ENCODE results near the gene PRM2. TPM values are rescaled to one million over a fixed set of nuclear protein-coding genes. Genes with fewer than 3 reads are reported as not detected.

The PRM2 gene
- total RNA-seq, 1 donor from 2014 or later: not detected

DNA sequence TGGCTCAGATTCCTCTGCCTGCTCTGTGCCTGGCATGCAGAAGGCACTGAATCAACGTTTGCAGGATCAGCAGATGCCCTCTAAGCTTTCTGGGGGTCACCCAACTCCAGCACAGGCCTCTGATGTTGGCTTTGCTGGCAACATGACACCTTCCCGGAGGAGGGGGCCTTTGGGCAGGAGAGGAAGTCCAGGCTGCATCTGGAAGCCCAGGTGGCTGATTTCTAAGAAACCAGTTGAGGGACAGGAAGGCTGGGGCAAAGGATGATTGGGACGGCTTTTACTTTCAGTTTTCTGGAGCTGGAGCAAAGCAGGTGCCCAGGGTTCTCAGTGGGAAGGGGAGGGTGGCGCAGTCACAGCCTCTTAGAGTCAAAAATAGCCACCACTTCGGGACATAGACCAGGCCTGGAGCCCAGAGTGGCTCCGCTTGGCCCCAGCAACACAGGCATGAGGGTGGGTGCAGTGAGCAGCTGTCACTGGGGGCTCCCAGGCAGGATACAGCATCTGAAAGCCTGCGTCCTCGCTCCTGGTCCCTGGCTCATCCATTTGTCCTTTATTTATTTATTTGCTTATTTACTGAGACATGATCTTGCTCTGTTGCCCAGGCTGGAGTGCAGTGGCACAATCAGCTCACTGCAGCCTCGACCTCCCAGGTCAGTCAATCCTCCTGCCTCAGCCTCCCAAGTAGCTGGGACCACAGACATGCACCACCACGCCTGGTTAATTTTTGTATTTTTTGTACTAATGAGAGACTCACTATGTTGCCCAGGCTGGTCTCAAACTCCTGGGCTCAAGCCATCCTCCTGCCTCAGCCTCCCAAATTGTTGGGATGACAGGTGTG, 35.4 kb downstream of the PRM2 start:
- Mint-ChIP-seq H3K36me3 (ENCODE audit: low read depth) (no peaks in the 10 kb centered on the region), H3K27ac (ENCODE audit: unreplicated experiment) (no peak overlapping the region), H3K4me1 (ENCODE audit: low read depth) (peaks cover 4% of the 10 kb centered on the region), H3K4me3 (ENCODE audit: unreplicated experiment) (no peak overlapping the region), H3K27me3 (ENCODE audit: low read depth) (peaks cover 9% of the 10 kb centered on the region), H3K9me3 (ENCODE audit: low read depth) (no peaks in the 10 kb centered on the region)
- TF ChIP-seq, protein P1, sequence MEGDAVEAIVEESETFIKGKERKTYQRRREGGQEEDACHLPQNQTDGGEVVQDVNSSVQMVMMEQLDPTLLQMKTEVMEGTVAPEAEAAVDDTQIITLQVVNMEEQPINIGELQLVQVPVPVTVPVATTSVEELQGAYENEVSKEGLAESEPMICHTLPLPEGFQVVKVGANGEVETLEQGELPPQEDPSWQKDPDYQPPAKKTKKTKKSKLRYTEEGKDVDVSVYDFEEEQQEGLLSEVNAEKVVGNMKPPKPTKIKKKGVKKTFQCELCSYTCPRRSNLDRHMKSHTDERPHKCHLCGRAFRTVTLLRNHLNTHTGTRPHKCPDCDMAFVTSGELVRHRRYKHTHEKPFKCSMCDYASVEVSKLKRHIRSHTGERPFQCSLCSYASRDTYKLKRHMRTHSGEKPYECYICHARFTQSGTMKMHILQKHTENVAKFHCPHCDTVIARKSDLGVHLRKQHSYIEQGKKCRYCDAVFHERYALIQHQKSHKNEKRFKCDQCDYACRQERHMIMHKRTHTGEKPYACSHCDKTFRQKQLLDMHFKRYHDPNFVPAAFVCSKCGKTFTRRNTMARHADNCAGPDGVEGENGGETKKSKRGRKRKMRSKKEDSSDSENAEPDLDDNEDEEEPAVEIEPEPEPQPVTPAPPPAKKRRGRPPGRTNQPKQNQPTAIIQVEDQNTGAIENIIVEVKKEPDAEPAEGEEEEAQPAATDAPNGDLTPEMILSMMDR (IDR thresholded peaks at IDR 0.05): no peak
- no peak for DNase-seq (ENCODE audit: low spot score)

DNA sequence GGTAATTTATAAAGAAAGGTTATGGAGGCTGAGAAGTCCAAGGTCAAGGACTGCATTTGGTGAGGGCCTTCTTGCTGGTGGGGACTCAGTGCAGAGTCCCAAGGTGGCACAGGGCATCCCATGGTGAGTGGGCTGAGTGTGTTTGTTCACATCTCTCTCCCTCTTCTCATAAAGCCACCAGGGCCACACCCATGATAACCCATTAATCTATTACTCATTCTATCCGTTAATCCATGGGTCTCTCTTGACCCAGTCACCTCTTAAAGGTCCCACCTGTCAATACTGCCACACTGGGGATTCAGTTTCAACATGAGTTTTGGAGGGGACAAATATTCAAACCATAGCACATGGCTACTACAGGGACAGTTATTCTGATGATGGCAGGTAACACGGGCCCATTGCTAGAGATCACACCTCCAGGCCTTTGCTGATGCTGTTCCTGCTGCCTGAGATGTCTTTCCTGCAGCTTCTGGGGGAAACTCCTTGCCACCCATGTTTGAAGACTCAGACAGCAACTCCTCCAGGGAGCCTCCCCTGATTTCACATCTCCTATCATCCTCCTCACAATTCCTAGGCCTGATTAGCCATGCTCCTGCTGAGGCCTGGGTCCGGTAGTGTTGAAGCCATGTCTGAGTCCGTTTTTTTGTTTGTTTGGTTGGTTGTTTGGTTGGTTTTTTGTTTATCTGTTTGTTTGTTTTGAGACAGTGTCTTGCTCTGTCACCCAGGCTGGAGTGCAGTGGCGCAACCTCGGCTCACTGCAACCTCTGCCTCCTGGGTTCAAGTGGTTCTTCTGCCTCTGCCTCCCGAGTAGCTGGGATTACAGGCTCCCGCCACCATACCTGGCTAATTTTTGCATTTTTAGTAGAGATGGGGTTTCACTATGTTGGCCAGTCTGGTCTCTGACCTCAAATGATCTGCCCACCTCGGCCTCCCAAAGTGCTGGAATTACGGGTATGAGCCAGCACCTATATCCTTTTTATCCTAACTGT, 36.3 kb downstream of the PRM2 start:
- Mint-ChIP-seq H3K36me3 (ENCODE audit: low read depth) (no peaks in the 10 kb centered on the region), H3K9me3 (ENCODE audit: low read depth) (no peaks in the 10 kb centered on the region), H3K27ac (ENCODE audit: unreplicated experiment) (no peak overlapping the region), H3K27me3 (ENCODE audit: low read depth) (peaks cover under 1% of the 10 kb centered on the region), H3K4me3 (ENCODE audit: unreplicated experiment) (no peak overlapping the region), H3K4me1 (ENCODE audit: low read depth) (no peaks in the 10 kb centered on the region)
- TF ChIP-seq, protein P1 (IDR thresholded peaks at IDR 0.05): no peak
- DNase-seq (ENCODE audit: low spot score): no peak

DNA sequence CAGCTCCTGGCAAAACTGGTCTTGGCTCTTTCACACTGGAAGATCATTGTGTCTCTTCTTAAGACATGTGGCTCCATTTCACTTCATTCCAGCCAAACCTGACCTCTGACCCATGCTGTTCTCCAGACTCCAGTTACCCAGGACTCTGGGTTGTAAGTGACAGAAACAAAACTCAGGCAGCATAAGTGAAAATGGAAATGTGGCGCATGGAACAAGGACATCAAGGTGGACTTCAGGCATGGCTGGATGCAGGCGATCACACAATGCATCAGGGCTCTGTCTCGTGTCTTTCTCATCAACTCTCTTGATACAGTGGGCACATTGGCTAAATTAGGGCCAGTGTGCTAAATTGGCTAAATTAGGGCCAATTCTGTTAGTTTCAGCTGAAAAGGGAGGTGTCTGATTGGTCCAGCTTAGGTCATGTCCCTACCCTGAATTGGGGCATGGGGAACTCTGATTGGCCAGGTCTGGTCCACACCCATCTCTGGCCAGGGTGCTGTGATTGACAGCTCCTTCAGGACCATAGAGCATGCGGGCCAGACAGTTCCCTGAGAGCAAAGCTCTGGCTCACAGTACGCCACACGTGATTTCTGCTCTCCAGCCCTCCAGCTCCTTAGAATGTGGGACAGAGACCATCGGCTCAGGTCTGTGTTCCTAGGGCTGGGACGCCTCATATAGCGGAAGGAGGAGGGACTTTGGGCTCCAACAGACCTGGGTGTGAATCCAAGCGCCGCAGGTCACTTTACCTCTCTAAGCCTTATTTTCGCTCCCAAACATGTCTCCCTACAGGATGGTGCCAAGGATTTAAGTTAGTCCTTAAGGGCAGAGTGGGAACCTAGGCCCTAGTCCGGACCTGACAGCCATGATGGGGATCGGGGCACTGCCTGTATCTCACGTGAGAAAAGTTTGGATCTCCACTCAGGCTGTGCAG, 37.7 kb downstream of the PRM2 start:
- TF ChIP-seq, protein P1 (IDR thresholded peaks at IDR 0.05): no peak
- Mint-ChIP-seq H3K27me3 (ENCODE audit: low read depth) (no peaks in the 10 kb centered on the region), H3K4me1 (ENCODE audit: low read depth) (no peaks in the 10 kb centered on the region), H3K36me3 (ENCODE audit: low read depth) (no peaks in the 10 kb centered on the region), H3K27ac (ENCODE audit: unreplicated experiment) (no peak overlapping the region), H3K9me3 (ENCODE audit: low read depth) (no peaks in the 10 kb centered on the region), H3K4me3 (ENCODE audit: unreplicated experiment) (no peak overlapping the region)
- DNase-seq (ENCODE audit: low spot score): no peak

GRCh38 chr16:11236461-11237254, 39.6 kb downstream of the PRM2 start:
- H3K4me1 Mint-ChIP-seq (ENCODE audit: low read depth): no peaks in the 10 kb centered on the region
- no peaks in the 10 kb centered on the region for H3K27me3 Mint-ChIP-seq (ENCODE audit: low read depth)
- no peak for DNase-seq (ENCODE audit: low spot score)
- TF ChIP-seq, protein P1 (IDR thresholded peaks at IDR 0.05): no peak
- no peaks in the 10 kb centered on the region for H3K9me3 Mint-ChIP-seq (ENCODE audit: low read depth)
- no peak overlapping the region for H3K27ac Mint-ChIP-seq (ENCODE audit: unreplicated experiment)
- no peak overlapping the region for H3K4me3 Mint-ChIP-seq (ENCODE audit: unreplicated experiment)
- H3K36me3 Mint-ChIP-seq (ENCODE audit: low read depth): no peaks in the 10 kb centered on the region

All from chondrocyte (in vitro differentiated cells).